Hepatocyte (in vitro differentiated cells): Measurements from ENCODE around the gene CACFD1. TPM values are rescaled to one million over a fixed set of nuclear protein-coding genes. Genes with fewer than 3 reads are reported as not detected.

Source experiments
- DNase-seq: peaks from one replicate; pipeline ENCODE4 v3.0.0-alpha.2; 2016; ENCODE audit warnings: low spot score
- H2AFZ ChIP-seq: fragments of 200-600 bp; sonication (generic); 2 replicates; pipeline ENCODE4 v1.6.0; 2016; ENCODE audit warnings: antibody characterized with exemption, mild to moderate bottlenecking
- H3K27ac ChIP-seq: fragments of 200-600 bp; sonication (generic); 2 replicates; pipeline ENCODE4 v1.5.1; 2016; ENCODE audit warnings: mild to moderate bottlenecking
- H3K27me3 ChIP-seq: fragments of 200-600 bp; sonication (generic); 2 replicates; pipeline ENCODE4 v1.6.1; 2016
- H3K36me3 ChIP-seq: fragments of 200-600 bp; sonication (generic); replicated peaks from 2 replicates; pipeline ENCODE4 v1.5.1; 2016; ENCODE audit warnings: low read depth; ENCODE audit not compliant: insufficient read depth
- H3K4me1 ChIP-seq: fragments of 200-600 bp; sonication (generic); 2 replicates; pipeline ENCODE4 v1.5.1; 2016; ENCODE audit warnings: mild to moderate bottlenecking, moderate library complexity; ENCODE audit not compliant: insufficient read depth
- H3K4me2 ChIP-seq: fragments of 200-600 bp; sonication (generic); 2 replicates; pipeline ENCODE4 v1.6.0; 2016
- H3K4me3 ChIP-seq: fragments of 200-600 bp; sonication (generic); 2 replicates; pipeline ENCODE4 v1.5.1; 2016; ENCODE audit warnings: mild to moderate bottlenecking
- H3K79me2 ChIP-seq: fragments of 200-600 bp; sonication (generic); 2 replicates; pipeline ENCODE4 v1.6.0; 2017; ENCODE audit warnings: mild to moderate bottlenecking
- H3K9me2 ChIP-seq: fragments of 200-600 bp; sonication (generic); replicated peaks from 2 replicates; pipeline ENCODE4 v1.6.0; 2017; ENCODE audit warnings: mild to moderate bottlenecking; ENCODE audit not compliant: insufficient read depth
- H3K9me3 ChIP-seq: fragments of 200-600 bp; sonication (generic); 2 replicates; pipeline ENCODE4 v1.5.1; 2016; ENCODE audit warnings: low read depth, mild to moderate bottlenecking
- H4K20me1 ChIP-seq: fragments of 200-600 bp; sonication (generic); 2 replicates; pipeline ENCODE4 v1.6.0; 2016; ENCODE audit warnings: mild to moderate bottlenecking; ENCODE audit not compliant: insufficient read depth, poor library complexity, severe bottlenecking
- EZH2 ChIP-seq: fragments of 200-600 bp; sonication (generic); IDR thresholded peaks from 2 replicates; pipeline ENCODE4 v1.6.1; 2016; ENCODE audit warnings: antibody characterized with exemption, mild to moderate bottlenecking, borderline replicate concordance
- EZH2phosphoT487 ChIP-seq: fragments of 200-600 bp; sonication (generic); IDR thresholded peaks from one replicate; pipeline ENCODE4 v1.6.1; 2018; ENCODE audit warnings: antibody characterized with exemption, mild to moderate bottlenecking, low read depth, moderate library complexity; ENCODE audit not compliant: unreplicated experiment, severe bottlenecking
- WGBS: methylation state at CpG from one replicate; pipeline ENCODE4 v1.1.6; 2016; ENCODE audit warnings: low lambda C conversion rate; ENCODE audit errors: missing lambda C conversion rate; 5-methylcytosine and 5-hydroxymethylcytosine counted together
- polyA plus RNA-seq: library from polyadenylated mRNA; unstranded; fragments of >200 nt; fragmentation: Nextera tagmentation; extraction: Ambion mirVana; gene quantifications from 2 replicates; pipeline ENCODE4 v1.2.1, GENCODE V29; 2016
- total RNA-seq: library from RNA; depleted of rRNA; stranded (reverse); fragments of >200 nt; gene quantifications from 2 replicates; pipeline ENCODE4 v1.2.3, GENCODE V29; 2014
- TF ChIP-seq, protein P1 (sequence below): fragments of 200-600 bp; sonication (generic); IDR thresholded peaks from 2 replicates; pipeline ENCODE4 v1.5.1; 2016; ENCODE audit warnings: antibody characterized with exemption, mild to moderate bottlenecking; ENCODE audit not compliant: poor library complexity

Gene CACFD1
- total and polyA plus RNA-seq, 2 experiments from 2014 or later, result 31.5 to 49.2 TPM

DNA sequence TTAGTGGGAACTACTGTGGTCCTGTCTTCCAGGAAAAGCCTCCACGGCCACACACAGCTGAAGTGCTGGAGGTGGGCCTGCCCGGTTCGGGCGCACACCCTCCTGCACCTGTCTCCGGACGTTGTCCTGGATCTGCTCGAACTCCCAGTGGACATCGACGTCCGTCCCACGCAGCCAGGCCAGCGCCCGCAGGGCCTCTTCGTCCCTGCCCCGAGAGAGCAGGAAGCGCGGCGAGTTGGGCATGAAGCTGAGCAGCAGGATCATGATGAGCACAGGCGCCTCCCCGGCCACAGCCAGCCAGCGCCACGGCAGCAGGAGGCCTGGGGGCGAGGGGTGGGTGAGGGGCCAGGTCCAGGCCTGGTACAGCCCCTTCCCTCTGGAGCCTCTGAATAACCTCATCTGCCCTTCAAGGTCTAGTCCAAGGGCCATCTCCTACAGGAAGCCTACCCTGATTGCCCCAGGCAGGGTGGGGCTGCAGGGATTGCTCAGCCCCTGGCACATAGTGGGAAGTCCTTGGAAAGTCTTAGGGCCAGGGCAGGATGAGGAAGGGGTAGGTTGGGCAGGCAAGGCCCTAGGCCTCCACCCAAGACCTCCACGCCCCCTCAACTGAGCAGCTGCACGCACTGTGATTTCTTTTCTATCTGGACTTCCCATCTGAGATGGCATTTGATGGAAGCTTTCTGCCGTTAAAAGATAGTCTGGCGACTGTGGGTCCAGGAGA is 15.7 kb downstream of the CACFD1 start:
- Histone ChIP-seq H3K4me3 (no peak overlapping the region), H2AFZ (no peak overlapping the region), H3K79me2 (no peaks in the 10 kb centered on the region), H3K27ac (no peak overlapping the region), H3K4me2 (no peak overlapping the region), H3K36me3 (no peaks in the 10 kb centered on the region), H3K9me2 (no peaks in the 10 kb centered on the region), H3K4me1 (peaks cover 7% of the 10 kb centered on the region), H4K20me1 (no peaks in the 10 kb centered on the region), H3K27me3 (peaks cover under 1% of the 10 kb centered on the region), H3K9me3 (no peaks in the 10 kb centered on the region)
- 96% methylated on average over 27 of the region's 27 CpGs for WGBS
- DNase-seq, result no peak
- TF ChIP-seq, protein P1, sequence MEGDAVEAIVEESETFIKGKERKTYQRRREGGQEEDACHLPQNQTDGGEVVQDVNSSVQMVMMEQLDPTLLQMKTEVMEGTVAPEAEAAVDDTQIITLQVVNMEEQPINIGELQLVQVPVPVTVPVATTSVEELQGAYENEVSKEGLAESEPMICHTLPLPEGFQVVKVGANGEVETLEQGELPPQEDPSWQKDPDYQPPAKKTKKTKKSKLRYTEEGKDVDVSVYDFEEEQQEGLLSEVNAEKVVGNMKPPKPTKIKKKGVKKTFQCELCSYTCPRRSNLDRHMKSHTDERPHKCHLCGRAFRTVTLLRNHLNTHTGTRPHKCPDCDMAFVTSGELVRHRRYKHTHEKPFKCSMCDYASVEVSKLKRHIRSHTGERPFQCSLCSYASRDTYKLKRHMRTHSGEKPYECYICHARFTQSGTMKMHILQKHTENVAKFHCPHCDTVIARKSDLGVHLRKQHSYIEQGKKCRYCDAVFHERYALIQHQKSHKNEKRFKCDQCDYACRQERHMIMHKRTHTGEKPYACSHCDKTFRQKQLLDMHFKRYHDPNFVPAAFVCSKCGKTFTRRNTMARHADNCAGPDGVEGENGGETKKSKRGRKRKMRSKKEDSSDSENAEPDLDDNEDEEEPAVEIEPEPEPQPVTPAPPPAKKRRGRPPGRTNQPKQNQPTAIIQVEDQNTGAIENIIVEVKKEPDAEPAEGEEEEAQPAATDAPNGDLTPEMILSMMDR, result no peak
- TF ChIP-seq EZH2phosphoT487 (no peak), EZH2 (no peak)

DNA sequence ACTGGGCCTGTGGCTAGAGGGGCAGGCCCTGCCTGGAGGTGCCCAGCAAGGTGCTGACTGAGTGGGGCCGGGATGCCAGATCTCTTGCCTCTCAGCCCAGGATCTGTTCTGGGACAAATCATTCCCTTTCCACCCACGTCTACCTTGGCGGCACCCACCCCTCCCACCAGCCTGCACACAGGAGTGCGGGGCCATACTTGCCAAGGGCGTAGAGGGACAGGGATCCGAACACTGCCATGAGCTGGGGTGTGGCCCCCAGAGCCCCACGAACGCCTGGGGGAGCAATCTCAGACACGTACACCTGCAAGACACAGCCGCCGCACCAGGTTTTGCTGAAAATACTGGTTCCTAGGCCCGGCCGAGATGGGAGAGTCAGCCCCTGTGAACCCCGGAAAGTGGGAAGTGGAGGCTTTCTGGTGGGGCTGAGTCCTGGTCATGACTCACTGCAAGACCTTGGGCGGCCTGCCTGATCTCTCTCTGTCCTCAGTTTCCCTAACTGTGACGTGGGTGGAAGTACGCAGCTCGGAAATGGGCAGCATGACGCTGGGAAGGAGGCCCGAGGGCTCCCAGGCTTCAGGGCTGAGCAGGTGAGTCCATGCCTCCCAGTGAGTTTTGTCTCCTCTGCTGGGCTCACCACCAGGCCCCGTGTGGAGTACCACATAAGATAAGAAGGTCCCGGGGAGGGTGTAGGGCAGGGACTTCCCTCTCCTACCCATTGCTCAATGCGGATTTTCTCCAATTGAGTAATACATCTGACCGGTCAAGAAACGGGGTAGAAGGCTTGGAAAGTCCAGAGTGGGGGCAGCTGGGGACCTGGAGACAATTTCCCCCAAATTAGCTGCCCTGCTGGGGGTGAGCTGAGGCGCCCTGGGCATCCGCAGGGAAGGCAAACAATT is 16.5 kb downstream of the CACFD1 start:
- no peak overlapping the region for H2AFZ ChIP-seq
- no peak for TF ChIP-seq EZH2
- H3K27ac ChIP-seq, result no peak overlapping the region
- H4K20me1 ChIP-seq, result no peaks in the 10 kb centered on the region
- no peak overlapping the region for H3K4me2 ChIP-seq
- no peak overlapping the region for H3K4me3 ChIP-seq
- WGBS, result 89% methylated on average over 27 of the region's 27 CpGs
- DNase-seq, result no peak
- H3K36me3 ChIP-seq, result no peaks in the 10 kb centered on the region
- no peaks in the 10 kb centered on the region for H3K79me2 ChIP-seq
- no peaks in the 10 kb centered on the region for H3K9me3 ChIP-seq
- H3K9me2 ChIP-seq, result no peaks in the 10 kb centered on the region
- peaks cover 7% of the 10 kb centered on the region for H3K4me1 ChIP-seq
- peaks cover 4% of the 10 kb centered on the region for H3K27me3 ChIP-seq

DNA sequence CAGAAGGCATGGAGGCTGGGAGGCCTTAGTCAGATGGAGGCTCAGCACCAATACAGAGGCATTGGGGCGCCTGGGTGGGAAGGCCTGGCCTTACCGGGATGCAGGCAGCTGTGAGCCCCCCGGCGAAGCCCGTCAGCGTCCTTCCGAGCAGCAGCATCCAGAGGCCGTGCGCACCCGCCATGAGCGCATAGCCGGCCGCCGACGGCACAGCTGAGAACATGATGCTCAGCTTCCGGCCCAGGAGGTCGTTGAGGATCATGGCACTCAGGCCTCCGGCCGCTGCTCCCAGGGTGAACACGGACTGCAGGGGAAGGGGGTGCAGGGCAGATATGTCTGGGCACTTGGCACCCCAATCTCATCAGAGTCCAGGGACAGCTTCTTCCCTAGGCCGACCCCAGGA is 17.2 kb downstream of the CACFD1 start:
- DNase-seq, result no peak
- no peak overlapping the region for H3K27ac ChIP-seq
- H3K4me2 ChIP-seq, result no peak overlapping the region
- no peak for TF ChIP-seq EZH2phosphoT487
- TF ChIP-seq, protein P1, result no peak
- no peaks in the 10 kb centered on the region for H3K9me2 ChIP-seq
- peaks cover 7% of the 10 kb centered on the region for H3K4me1 ChIP-seq
- H3K4me3 ChIP-seq, result no peak overlapping the region
- no peaks in the 10 kb centered on the region for H4K20me1 ChIP-seq
- H3K36me3 ChIP-seq, result no peaks in the 10 kb centered on the region
- no peaks in the 10 kb centered on the region for H3K79me2 ChIP-seq
- 95% methylated on average over 19 of the region's 21 CpGs for WGBS
- no peaks in the 10 kb centered on the region for H3K9me3 ChIP-seq
- no peak overlapping the region for H2AFZ ChIP-seq
- H3K27me3 ChIP-seq, result peaks cover 4% of the 10 kb centered on the region

DNA sequence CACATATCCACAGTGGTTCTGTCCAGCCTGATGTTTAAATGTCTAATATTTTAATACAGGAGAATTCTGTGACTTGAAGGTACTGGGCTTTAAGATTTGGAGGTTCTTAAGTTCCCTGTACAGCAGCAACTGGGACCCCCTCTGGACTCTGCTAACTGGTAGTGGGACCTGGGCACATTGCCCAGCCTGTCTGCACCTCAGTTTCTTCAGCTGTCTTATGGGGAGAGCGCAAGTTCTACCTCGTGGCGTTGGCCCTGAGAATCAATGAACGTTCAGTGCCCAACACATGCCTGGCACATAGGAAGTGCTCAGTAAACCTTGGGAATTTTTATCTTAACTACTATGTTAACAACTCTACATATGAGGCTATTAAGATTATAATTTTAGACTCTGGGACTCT is 17.7 kb downstream of the CACFD1 start:
- H3K9me3 ChIP-seq, result no peaks in the 10 kb centered on the region
- no peaks in the 10 kb centered on the region for H3K79me2 ChIP-seq
- no peak overlapping the region for H2AFZ ChIP-seq
- no peaks in the 10 kb centered on the region for H4K20me1 ChIP-seq
- H3K4me1 ChIP-seq, result peaks cover 7% of the 10 kb centered on the region
- H3K4me3 ChIP-seq, result no peak overlapping the region
- DNase-seq, result no peak
- TF ChIP-seq EZH2 (no peak), EZH2phosphoT487 (no peak)
- TF ChIP-seq, protein P1, result no peak
- no peak overlapping the region for H3K4me2 ChIP-seq
- no peaks in the 10 kb centered on the region for H3K9me2 ChIP-seq
- WGBS, result 91% methylated on average over 4 of the region's 4 CpGs
- H3K36me3 ChIP-seq, result no peaks in the 10 kb centered on the region
- peaks cover 4% of the 10 kb centered on the region for H3K27me3 ChIP-seq
- no peak overlapping the region for H3K27ac ChIP-seq
